Activated CD8-positive, alpha-beta memory T cell treated with anti-CD3 and anti-CD28 coated beads, Interleukin-2, amount 50 U/mL, for 24 hours (primary cell): ENCODE results near the gene DLX5.

Experiments used
- DNase-seq: peaks from one replicate; pipeline ENCODE4 v3.0.0-alpha.2; 2020; ENCODE audit errors: extremely low read depth

The DLX5 gene

GRCh38 chr7:97018126-97018601 lies 6.5 kb downstream of the DLX5 start:
- DNase-seq = no peak

DNA sequence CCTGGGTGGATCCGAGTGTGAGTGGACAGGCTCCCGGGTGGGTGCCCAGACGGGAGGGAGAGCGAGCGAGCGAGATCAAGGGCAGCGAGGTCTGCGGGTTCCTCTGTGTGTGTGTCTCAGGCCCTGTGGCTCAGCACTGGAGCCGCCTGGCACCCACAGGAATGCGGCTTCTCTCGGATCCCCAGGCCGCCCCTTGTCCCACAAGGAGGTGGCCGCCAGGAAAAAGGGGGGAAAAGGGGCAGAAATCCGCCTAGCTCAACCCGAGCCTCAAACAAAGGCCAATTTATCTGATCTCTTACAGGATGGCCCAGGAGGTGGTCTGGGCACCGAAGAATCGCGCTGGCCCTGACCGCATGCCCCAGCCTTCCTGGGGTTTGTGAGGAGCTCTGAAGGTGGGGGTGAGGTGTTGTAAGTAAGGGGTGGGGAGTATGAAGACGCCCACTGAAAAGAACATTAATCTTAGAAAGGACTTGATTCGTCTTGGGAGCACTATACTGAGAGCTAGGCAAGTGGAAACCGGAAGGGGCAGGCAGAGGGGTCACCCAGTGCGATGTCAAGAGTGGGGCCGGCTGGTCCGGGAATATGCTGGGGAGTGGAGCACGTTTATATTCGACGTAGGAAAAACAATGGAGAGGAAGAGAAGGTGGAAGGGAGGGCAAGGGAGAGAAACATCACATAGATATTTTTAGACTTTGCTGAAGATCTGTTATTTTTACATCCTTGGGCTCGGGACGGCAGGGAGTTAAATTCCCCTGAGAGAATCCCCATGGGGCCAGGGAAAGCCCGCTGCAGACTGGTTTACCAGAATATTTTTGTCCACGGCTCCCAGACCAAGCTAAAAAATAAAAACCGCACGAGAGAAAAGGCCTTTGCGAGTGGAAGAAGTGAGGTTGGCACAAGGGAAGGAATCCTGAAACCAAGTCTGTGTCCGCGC lies 7.2 kb downstream of the DLX5 start:
- DNase-seq = no peak

GRCh38 chr7:97016381-97017191 lies 8.0 kb downstream of the DLX5 start:
- DNase-seq = no peak

GRCh38 chr7:97015756-97016380 lies 8.8 kb downstream of the DLX5 start:
- DNase-seq = no peak

DNA sequence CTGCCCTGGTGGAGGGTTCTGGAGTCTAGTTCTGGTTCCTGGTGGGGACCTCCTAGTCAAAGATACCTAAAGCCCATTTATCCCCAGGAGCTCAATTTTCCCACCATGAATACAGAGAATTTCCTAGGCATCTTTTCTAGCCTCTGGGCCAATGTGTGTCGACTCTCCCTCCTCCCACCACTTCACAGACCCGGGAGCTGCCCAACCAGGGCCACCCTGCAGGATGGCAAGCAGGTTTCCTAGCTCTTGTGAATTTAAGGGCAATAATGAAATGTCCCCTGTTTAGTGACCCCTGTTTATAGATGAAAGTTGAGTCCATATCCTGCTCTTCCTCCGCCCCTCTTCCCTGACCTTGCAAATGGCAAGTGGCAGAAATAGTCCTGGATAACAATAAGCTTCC lies 9.4 kb downstream of the DLX5 start:
- no peak for DNase-seq

DNA sequence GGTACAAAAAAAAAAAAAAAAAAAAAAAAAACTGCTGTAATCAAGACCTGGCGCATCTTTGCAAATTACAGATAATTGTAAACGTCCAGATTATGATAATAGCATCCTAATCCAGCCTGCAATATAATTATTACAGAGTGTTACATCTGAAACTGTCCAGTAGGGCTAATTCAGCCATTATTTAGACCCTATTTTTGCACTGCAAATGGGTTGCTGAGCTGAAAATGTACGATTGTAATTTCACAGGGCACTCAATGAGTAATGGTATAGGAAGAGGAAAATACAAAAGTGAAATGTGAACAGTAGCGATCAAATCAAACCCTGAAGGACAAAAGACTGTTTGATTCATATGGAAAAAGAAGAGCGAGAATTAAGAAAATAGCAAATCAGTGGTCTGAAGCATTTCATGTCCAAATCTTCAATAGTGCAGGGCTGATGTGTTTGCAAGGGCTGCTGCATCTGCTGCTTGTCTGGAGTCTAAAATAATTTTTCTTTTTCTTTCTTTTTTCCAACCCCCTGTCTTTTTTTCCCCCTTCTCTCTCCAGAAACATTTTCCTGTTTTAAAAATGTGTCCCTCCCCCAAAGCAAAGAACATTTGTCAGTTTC lies 10.4 kb downstream of the DLX5 start:
- DNase-seq = no peak

DNA sequence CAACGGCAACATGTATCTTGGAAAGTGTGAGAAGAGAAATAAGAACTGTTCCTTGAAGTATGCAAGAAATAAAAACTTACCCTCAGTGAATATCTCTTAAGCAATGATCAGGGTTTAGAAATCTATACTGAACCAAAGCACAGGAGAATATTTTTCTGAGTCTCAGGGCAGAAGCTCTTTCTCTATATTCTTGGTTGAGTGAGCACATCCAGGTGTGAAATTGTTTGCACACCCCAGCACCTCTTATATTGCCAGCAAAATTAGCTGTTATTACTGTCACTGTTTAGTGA lies 10.8 kb downstream of the DLX5 start:
- no peak for DNase-seq

GRCh38 chr7:97013134-97013844 lies 11.3 kb downstream of the DLX5 start:
- no peak for DNase-seq

GRCh38 chr7:97012365-97013133 lies 12.1 kb downstream of the DLX5 start:
- DNase-seq = no peak

GRCh38 chr7:97011536-97012364 lies 12.9 kb downstream of the DLX5 start:
- DNase-seq = no peak

- no peak for DNase-seq
Measured at GRCh38 chr7:97011104-97011503, 13.5 kb downstream of the DLX5 start.

DNA sequence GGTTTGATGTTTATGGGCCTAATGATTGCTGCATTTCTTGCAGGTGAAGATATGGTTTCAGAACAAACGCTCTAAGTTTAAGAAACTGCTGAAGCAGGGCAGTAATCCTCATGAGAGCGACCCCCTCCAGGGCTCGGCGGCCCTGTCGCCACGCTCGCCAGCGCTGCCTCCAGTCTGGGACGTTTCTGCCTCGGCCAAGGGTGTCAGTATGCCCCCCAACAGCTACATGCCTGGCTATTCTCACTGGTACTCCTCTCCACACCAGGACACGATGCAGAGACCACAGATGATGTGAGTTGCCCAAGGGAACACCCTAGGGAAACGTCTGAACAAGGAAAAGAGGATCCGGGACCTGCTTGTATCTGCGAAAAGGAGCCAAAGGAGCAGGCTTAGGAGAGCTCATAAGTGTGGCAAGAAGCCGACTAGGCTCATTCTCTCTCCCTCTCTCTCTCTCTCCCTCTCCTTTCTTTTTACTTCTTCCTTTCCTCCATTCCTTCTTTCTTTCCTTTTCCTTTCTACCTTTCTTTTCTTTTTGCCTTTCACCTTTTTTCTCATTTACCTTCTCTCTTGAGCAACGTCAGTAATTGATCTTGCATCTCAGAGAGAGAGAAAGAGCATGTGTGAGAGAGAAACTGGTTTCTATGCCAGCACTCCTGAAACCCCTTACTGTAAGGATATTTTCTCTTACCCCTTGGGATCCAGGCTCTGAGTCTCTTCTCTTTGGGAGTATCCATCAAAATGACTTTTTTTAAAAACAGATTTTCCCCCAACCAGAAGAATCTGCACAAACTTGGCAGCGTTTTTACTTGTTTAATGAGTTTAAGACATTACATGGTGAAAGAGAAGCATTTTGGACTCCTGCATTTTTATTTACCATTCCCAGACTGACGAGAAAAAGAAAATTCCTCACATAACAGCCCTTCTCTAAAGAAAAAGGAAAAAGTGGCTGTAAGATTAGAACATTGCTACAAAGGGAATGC lies 14.6 kb downstream of the DLX5 start:
- no peak for DNase-seq

GRCh38 chr7:97008275-97008917 lies 16.2 kb downstream of the DLX5 start:
- DNase-seq = no peak

GRCh38 chr7:97007583-97007861 lies 17.1 kb downstream of the DLX5 start:
- no peak for DNase-seq

- no peak for DNase-seq
Measured at GRCh38 chr7:97006816-97007582, 17.6 kb downstream of the DLX5 start.

GRCh38 chr7:97006055-97006815 lies 18.4 kb downstream of the DLX5 start:
- no peak for DNase-seq
